ENCODE results near the gene ZNF76. TPM values are rescaled to one million over a fixed set of nuclear protein-coding genes. Genes with fewer than 3 reads are reported as not detected.

The ZNF76 gene
- total RNA-seq, 2 experiments from 2014 or later, result 39.4 to 41.6 TPM

GRCh38 chr6:35219683-35220326 lies 39.7 kb upstream of the ZNF76 start:
- Mint-ChIP-seq H3K27ac (no peak overlapping the region), H3K9me3 (ENCODE audit: insufficient read depth) (no peaks in the 10 kb centered on the region), H3K4me3 (no peak overlapping the region), H3K27me3 (ENCODE audit: low read depth) (peaks cover 43% of the 10 kb centered on the region), H3K36me3 (ENCODE audit: low read depth) (no peaks in the 10 kb centered on the region), H3K4me1 (ENCODE audit: low read depth) (no peaks in the 10 kb centered on the region)
- ChIA-PET POLR2A (no interaction called here), CTCF (interaction anchor here (3.1 to 4.4 kb wide), 2 partner anchors 15 to 21 kb away, joined by 16 to 19 read pairs; no protein-coding TSS in a partner anchor)
- ATAC-seq (no peak), DNase-seq (no peak)

GRCh38 chr6:35220711-35221110 lies 38.8 kb upstream of the ZNF76 start:
- ChIA-PET CTCF (interaction anchor here (3.1 to 4.4 kb wide), 2 partner anchors 16 to 20 kb away, joined by 16 to 19 read pairs; no protein-coding TSS in a partner anchor), POLR2A (no interaction called here)
- Mint-ChIP-seq H3K27ac (no peak overlapping the region), H3K4me3 (no peak overlapping the region), H3K9me3 (ENCODE audit: insufficient read depth) (no peaks in the 10 kb centered on the region), H3K36me3 (ENCODE audit: low read depth) (no peaks in the 10 kb centered on the region), H3K4me1 (ENCODE audit: low read depth) (no peaks in the 10 kb centered on the region), H3K27me3 (ENCODE audit: low read depth) (peaks cover 35% of the 10 kb centered on the region)
- ATAC-seq (no peak), DNase-seq (no peak)

GRCh38 chr6:35223396-35223795 lies 36.1 kb upstream of the ZNF76 start:
- no peak overlapping the region for H3K27ac Mint-ChIP-seq
- H3K4me1 Mint-ChIP-seq (ENCODE audit: low read depth), result no peaks in the 10 kb centered on the region
- no peaks in the 10 kb centered on the region for H3K36me3 Mint-ChIP-seq (ENCODE audit: low read depth)
- DNase-seq (no peak), ATAC-seq (no peak)
- H3K4me3 Mint-ChIP-seq, result no peak overlapping the region
- peaks cover 16% of the 10 kb centered on the region for H3K27me3 Mint-ChIP-seq (ENCODE audit: low read depth)
- H3K9me3 Mint-ChIP-seq (ENCODE audit: insufficient read depth), result no peaks in the 10 kb centered on the region
- ChIA-PET POLR2A (no interaction called here), CTCF (interaction anchor here (1.4 kb wide), 1 partner anchor 17 kb away, joined by 3 read pairs; no protein-coding TSS in a partner anchor)

- ChIA-PET CTCF (interaction anchor here (1.2 to 2.0 kb wide), 2 partner anchors 16 to 19 kb away, joined by 4 to 5 read pairs; no protein-coding TSS in a partner anchor), POLR2A (no interaction called here)
- Mint-ChIP-seq H3K36me3 (ENCODE audit: low read depth) (no peaks in the 10 kb centered on the region), H3K4me1 (ENCODE audit: low read depth) (no peaks in the 10 kb centered on the region), H3K4me3 (no peak overlapping the region), H3K27ac (no peak overlapping the region), H3K27me3 (ENCODE audit: low read depth) (peaks cover 16% of the 10 kb centered on the region), H3K9me3 (ENCODE audit: insufficient read depth) (no peaks in the 10 kb centered on the region)
- ATAC-seq (no peak), DNase-seq (no peak)
Measured at GRCh38 chr6:35224720-35225119, 34.8 kb upstream of the ZNF76 start.

GRCh38 chr6:35228481-35228880 lies 31.1 kb upstream of the ZNF76 start:
- no peak overlapping the region for H3K27ac Mint-ChIP-seq
- no peaks in the 10 kb centered on the region for H3K36me3 Mint-ChIP-seq (ENCODE audit: low read depth)
- ATAC-seq (no peak), DNase-seq (no peak)
- no peaks in the 10 kb centered on the region for H3K4me1 Mint-ChIP-seq (ENCODE audit: low read depth)
- H3K4me3 Mint-ChIP-seq, result no peak overlapping the region
- CTCF ChIA-PET, result interaction anchor here (0.8 to 5.4 kb wide), 2 partner anchors 12 to 21 kb away, joined by 4 to 54 read pairs; no protein-coding TSS in a partner anchor
- peaks cover 6% of the 10 kb centered on the region for H3K27me3 Mint-ChIP-seq (ENCODE audit: low read depth)
- POLR2A ChIA-PET, result no interaction called here
- no peaks in the 10 kb centered on the region for H3K9me3 Mint-ChIP-seq (ENCODE audit: insufficient read depth)

- Mint-ChIP-seq H3K4me3 (no peak overlapping the region), H3K4me1 (ENCODE audit: low read depth) (no peaks in the 10 kb centered on the region), H3K27me3 (ENCODE audit: low read depth) (no peaks in the 10 kb centered on the region), H3K27ac (no peak overlapping the region), H3K9me3 (ENCODE audit: insufficient read depth) (no peaks in the 10 kb centered on the region), H3K36me3 (ENCODE audit: low read depth) (no peaks in the 10 kb centered on the region)
- DNase-seq (no peak), ATAC-seq (no peak)
- CTCF ChIA-PET, result interaction anchor here (0.8 to 5.4 kb wide), 3 partner anchors 11 to 89 kb away, joined by 3 to 54 read pairs (median 4); no protein-coding TSS in a partner anchor
- POLR2A ChIA-PET, result no interaction called here
Measured at GRCh38 chr6:35229304-35229703, 30.2 kb upstream of the ZNF76 start.

GRCh38 chr6:35230498-35230897 lies 29.0 kb upstream of the ZNF76 start:
- Mint-ChIP-seq H3K36me3 (ENCODE audit: low read depth) (no peaks in the 10 kb centered on the region), H3K27ac (no peak overlapping the region), H3K27me3 (ENCODE audit: low read depth) (no peaks in the 10 kb centered on the region), H3K4me3 (no peak overlapping the region), H3K4me1 (ENCODE audit: low read depth) (no peaks in the 10 kb centered on the region), H3K9me3 (ENCODE audit: insufficient read depth) (no peaks in the 10 kb centered on the region)
- ChIA-PET POLR2A (no interaction called here), CTCF (interaction anchor here (1.7 to 5.4 kb wide), 2 partner anchors 10 to 25 kb away, joined by 6 to 54 read pairs; no protein-coding TSS in a partner anchor)
- DNase-seq (no peak), ATAC-seq (no peak)

GRCh38 chr6:35230950-35231349 lies 28.6 kb upstream of the ZNF76 start:
- H3K4me1 Mint-ChIP-seq (ENCODE audit: low read depth), result no peaks in the 10 kb centered on the region
- H3K36me3 Mint-ChIP-seq (ENCODE audit: low read depth), result no peaks in the 10 kb centered on the region
- DNase-seq (no peak), ATAC-seq (no peak)
- no peak overlapping the region for H3K27ac Mint-ChIP-seq
- no peaks in the 10 kb centered on the region for H3K9me3 Mint-ChIP-seq (ENCODE audit: insufficient read depth)
- H3K4me3 Mint-ChIP-seq, result no peak overlapping the region
- ChIA-PET POLR2A (no interaction called here), CTCF (interaction anchor here (1.2 to 5.4 kb wide), 3 partner anchors 10 to 26 kb away, joined by 4 to 54 read pairs (median 6); no protein-coding TSS in a partner anchor)
- no peaks in the 10 kb centered on the region for H3K27me3 Mint-ChIP-seq (ENCODE audit: low read depth)

GRCh38 chr6:35231563-35231962 lies 28.0 kb upstream of the ZNF76 start:
- CTCF ChIA-PET, result interaction anchor here (1.2 to 5.4 kb wide), 3 partner anchors 9 to 27 kb away, joined by 4 to 54 read pairs (median 6); no protein-coding TSS in a partner anchor
- ATAC-seq (no peak), DNase-seq (no peak)
- Mint-ChIP-seq H3K4me1 (ENCODE audit: low read depth) (no peaks in the 10 kb centered on the region), H3K27me3 (ENCODE audit: low read depth) (no peaks in the 10 kb centered on the region), H3K9me3 (ENCODE audit: insufficient read depth) (no peaks in the 10 kb centered on the region), H3K36me3 (ENCODE audit: low read depth) (no peaks in the 10 kb centered on the region), H3K27ac (no peak overlapping the region), H3K4me3 (no peak overlapping the region)
- POLR2A ChIA-PET, result interaction anchor here (0.6 kb wide), 1 partner anchor 9 kb away, joined by 3 read pairs; no protein-coding TSS in a partner anchor

- Mint-ChIP-seq H3K27ac (no peak overlapping the region), H3K27me3 (ENCODE audit: low read depth) (no peaks in the 10 kb centered on the region), H3K9me3 (ENCODE audit: insufficient read depth) (no peaks in the 10 kb centered on the region), H3K4me3 (no peak overlapping the region), H3K4me1 (ENCODE audit: low read depth) (peaks cover 1% of the 10 kb centered on the region), H3K36me3 (ENCODE audit: low read depth) (no peaks in the 10 kb centered on the region)
- ChIA-PET CTCF (interaction anchor here (2.2 kb wide), 1 partner anchor 29 kb away, joined by 6 read pairs; no protein-coding TSS in a partner anchor), POLR2A (no interaction called here)
- ATAC-seq (no peak), DNase-seq (no peak)
Measured at GRCh38 chr6:35234901-35235300, 24.6 kb upstream of the ZNF76 start.

- DNase-seq, result no peak
- POLR2A ChIA-PET, result interaction anchor here (1.0 kb wide), 1 partner anchor 18 kb away, joined by 3 read pairs; no protein-coding TSS in a partner anchor
- Mint-ChIP-seq H3K9me3 (ENCODE audit: insufficient read depth) (no peaks in the 10 kb centered on the region), H3K36me3 (ENCODE audit: low read depth) (no peaks in the 10 kb centered on the region), H3K27me3 (ENCODE audit: low read depth) (no peaks in the 10 kb centered on the region), H3K4me3 (no peak overlapping the region), H3K27ac (no peak overlapping the region), H3K4me1 (ENCODE audit: low read depth) (peaks cover 3% of the 10 kb centered on the region)
- CTCF ChIA-PET, result interaction anchor here (2.2 kb wide), 1 partner anchor 31 kb away, joined by 6 read pairs; no protein-coding TSS in a partner anchor
- no peak for ATAC-seq
Measured at GRCh38 chr6:35236223-35236622, 23.3 kb upstream of the ZNF76 start.

GRCh38 chr6:35237476-35237875 lies 22.1 kb upstream of the ZNF76 start:
- ChIA-PET POLR2A (interaction anchor here (1.0 kb wide), 1 partner anchor 19 kb away, joined by 3 read pairs; no protein-coding TSS in a partner anchor), CTCF (interaction anchor here (1.1 kb wide), 1 partner anchor 32 kb away, joined by 3 read pairs; no protein-coding TSS in a partner anchor)
- peaks cover 3% of the 10 kb centered on the region for H3K4me1 Mint-ChIP-seq (ENCODE audit: low read depth)
- H3K27ac Mint-ChIP-seq, result no peak overlapping the region
- no peak for DNase-seq
- no peaks in the 10 kb centered on the region for H3K9me3 Mint-ChIP-seq (ENCODE audit: insufficient read depth)
- H3K27me3 Mint-ChIP-seq (ENCODE audit: low read depth), result no peaks in the 10 kb centered on the region
- ATAC-seq, result no peak
- no peaks in the 10 kb centered on the region for H3K36me3 Mint-ChIP-seq (ENCODE audit: low read depth)
- no peak overlapping the region for H3K4me3 Mint-ChIP-seq

Measured in activated CD8-positive, alpha-beta T cell treated with anti-CD3 and anti-CD28 coated beads, Interleukin-2, amount 10 ng/mL, durations not matched to agents 7 days and 5 days (primary cell).